NB4 (cell line): ENCODE results near the gene TBC1D22A.

ENCODE experiments used
- MYC ChIP-seq: IDR thresholded peaks from 2 replicates; pipeline ENCODE4 v1.6.1; 2011; ENCODE audit warnings: low read depth, low read length
- POLR2A ChIP-seq: IDR thresholded peaks from 2 replicates; pipeline ENCODE4 v1.6.1; 2011; ENCODE audit warnings: mild to moderate bottlenecking; ENCODE audit not compliant: insufficient read length; ENCODE audit errors: extremely low read depth
- TF ChIP-seq, protein P1 (sequence below): IDR thresholded peaks from one replicate; pipeline ENCODE4 v1.5.1; 2012; ENCODE audit warnings: low read depth, low read length
- TF ChIP-seq, protein P2 (sequence below): IDR thresholded peaks from 2 replicates; pipeline ENCODE4 v1.6.1; 2011; ENCODE audit warnings: low read depth, low read length

DNA sequence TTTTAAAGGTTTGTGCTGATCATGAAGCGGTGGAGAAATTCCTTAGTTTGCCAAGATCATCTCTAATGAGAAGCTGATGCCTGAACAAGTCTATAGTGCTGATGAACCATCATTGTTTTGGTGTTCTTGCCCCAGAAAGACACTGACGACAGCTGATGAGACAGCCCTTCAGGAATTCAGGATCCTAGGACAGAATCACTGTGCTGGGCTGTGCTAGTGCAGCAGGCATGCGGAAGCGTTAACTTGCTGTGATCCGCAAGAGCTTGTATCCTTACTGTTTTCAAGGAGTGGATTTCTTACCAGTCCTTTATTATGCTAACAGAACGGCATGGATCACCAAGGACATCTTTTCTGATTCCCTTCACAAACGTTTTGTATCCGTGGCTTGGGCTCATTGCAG lies 104.1 kb downstream of the TBC1D22A start:
- TF ChIP-seq, protein P1, sequence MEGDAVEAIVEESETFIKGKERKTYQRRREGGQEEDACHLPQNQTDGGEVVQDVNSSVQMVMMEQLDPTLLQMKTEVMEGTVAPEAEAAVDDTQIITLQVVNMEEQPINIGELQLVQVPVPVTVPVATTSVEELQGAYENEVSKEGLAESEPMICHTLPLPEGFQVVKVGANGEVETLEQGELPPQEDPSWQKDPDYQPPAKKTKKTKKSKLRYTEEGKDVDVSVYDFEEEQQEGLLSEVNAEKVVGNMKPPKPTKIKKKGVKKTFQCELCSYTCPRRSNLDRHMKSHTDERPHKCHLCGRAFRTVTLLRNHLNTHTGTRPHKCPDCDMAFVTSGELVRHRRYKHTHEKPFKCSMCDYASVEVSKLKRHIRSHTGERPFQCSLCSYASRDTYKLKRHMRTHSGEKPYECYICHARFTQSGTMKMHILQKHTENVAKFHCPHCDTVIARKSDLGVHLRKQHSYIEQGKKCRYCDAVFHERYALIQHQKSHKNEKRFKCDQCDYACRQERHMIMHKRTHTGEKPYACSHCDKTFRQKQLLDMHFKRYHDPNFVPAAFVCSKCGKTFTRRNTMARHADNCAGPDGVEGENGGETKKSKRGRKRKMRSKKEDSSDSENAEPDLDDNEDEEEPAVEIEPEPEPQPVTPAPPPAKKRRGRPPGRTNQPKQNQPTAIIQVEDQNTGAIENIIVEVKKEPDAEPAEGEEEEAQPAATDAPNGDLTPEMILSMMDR, result no peak
- TF ChIP-seq POLR2A, result no peak
- TF ChIP-seq, protein P2, sequence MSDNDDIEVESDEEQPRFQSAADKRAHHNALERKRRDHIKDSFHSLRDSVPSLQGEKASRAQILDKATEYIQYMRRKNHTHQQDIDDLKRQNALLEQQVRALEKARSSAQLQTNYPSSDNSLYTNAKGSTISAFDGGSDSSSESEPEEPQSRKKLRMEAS, result no peak
- no peak for TF ChIP-seq MYC
